Upper lobe of right lung (tissue), 1 donor: ENCODE results near the gene CYP21A2. TPM values are rescaled to one million over a fixed set of nuclear protein-coding genes. Genes with fewer than 3 reads are reported as not detected.

Source experiments
- ATAC-seq: fragments of 200-7000 bp; cut with Tn5 transposase; one replicate; pipeline ENCODE4 v1.9.1; 2020; ENCODE audit warnings: mild to moderate bottlenecking, moderate library complexity
- DNase-seq: peaks from one replicate; pipeline ENCODE4 v3.0.0-alpha.2; 2020
- H3K27ac ChIP-seq: fragments of 200-600 bp; one replicate; pipeline ENCODE4 v1.8.0; 2022
- H3K27me3 ChIP-seq: fragments of 200-600 bp; one replicate; pipeline ENCODE4 v1.8.0; 2022; ENCODE audit warnings: mild to moderate bottlenecking
- H3K36me3 ChIP-seq: fragments of 200-600 bp; one replicate; pipeline ENCODE4 v1.8.0; 2022
- H3K4me1 ChIP-seq: fragments of 200-600 bp; one replicate; pipeline ENCODE4 v1.8.0; 2022
- H3K4me3 ChIP-seq: fragments of 200-600 bp; one replicate; pipeline ENCODE4 v1.8.0; 2022; ENCODE audit warnings: mild to moderate bottlenecking
- H3K9me3 ChIP-seq: fragments of 200-600 bp; one replicate; pipeline ENCODE4 v1.8.0; 2022
- CTCF ChIP-seq: fragments of 200-600 bp; IDR thresholded peaks from one replicate; pipeline ENCODE4 v1.8.0; 2022; ENCODE audit warnings: antibody characterized with exemption
- intact Hi-C: fragments of 100-400 bp; cut with DNase I; formaldehyde crosslinking; loops from one replicate; pipeline ENCODE4 v1.11.0; 2022
- total RNA-seq: library from RNA; stranded (reverse); fragmentation: NEBNext Ultra II Directional; extraction: Animal tissue kit (Norgen Biotek cat#: 25700); gene quantifications from one replicate; pipeline ENCODE4 v1.2.1, GENCODE V29; 2021
- donor health status: DM: no; HTN: yes; CAD: no; lungs with severe emphysema.

The CYP21A2 gene
- total RNA-seq, 1 donor from 2014 or later, result 0.61 TPM

- DNase-seq (no peak), ATAC-seq (no peak)
- no peaks in the 10 kb centered on the region for H3K27me3 ChIP-seq
- H3K4me3 ChIP-seq, result no peak overlapping the region
- TF ChIP-seq CTCF, result no peak
- intact Hi-C loops, result no loop called here
- H3K4me1 ChIP-seq, result peaks cover 24% of the 10 kb centered on the region
- H3K27ac ChIP-seq, result peak overlapping the region; percentile 65
- peaks cover 23% of the 10 kb centered on the region for H3K36me3 ChIP-seq
- no peaks in the 10 kb centered on the region for H3K9me3 ChIP-seq
These were observed 47.7 kb downstream of the CYP21A2 start for GRCh38 chr6:32085759-32086459.

- H3K27me3 ChIP-seq, result no peaks in the 10 kb centered on the region
- no peak for DNase-seq
- intact Hi-C loops, result no loop called here
- peak; percentile 16 for ATAC-seq
- H3K4me3 ChIP-seq, result no peak overlapping the region
- H3K27ac ChIP-seq, result peak overlapping the region; percentile 65
- H3K36me3 ChIP-seq, result peaks cover 28% of the 10 kb centered on the region
- no peaks in the 10 kb centered on the region for H3K9me3 ChIP-seq
- no peak for TF ChIP-seq CTCF
- H3K4me1 ChIP-seq, result peaks cover 30% of the 10 kb centered on the region
These were observed 48.7 kb downstream of the CYP21A2 start for GRCh38 chr6:32086661-32087573.

- peak; percentile 91 for DNase-seq
- H3K4me3 ChIP-seq, result no peak overlapping the region
- peak; percentile 87 for ATAC-seq
- H3K36me3 ChIP-seq, result peaks cover 27% of the 10 kb centered on the region
- TF ChIP-seq CTCF, result peak; percentile 56
- no peaks in the 10 kb centered on the region for H3K9me3 ChIP-seq
- intact Hi-C loops, result no loop called here
- no peaks in the 10 kb centered on the region for H3K27me3 ChIP-seq
- H3K4me1 ChIP-seq, result peaks cover 34% of the 10 kb centered on the region
- H3K27ac ChIP-seq, result peak overlapping the region; percentile 55
These were observed 49.6 kb downstream of the CYP21A2 start for GRCh38 chr6:32087574-32088486.

GRCh38 chr6:32088487-32089049 is 50.4 kb downstream of the CYP21A2 start:
- no peak for TF ChIP-seq CTCF
- peaks cover 26% of the 10 kb centered on the region for H3K36me3 ChIP-seq
- no peak overlapping the region for H3K4me3 ChIP-seq
- DNase-seq (no peak), ATAC-seq (no peak)
- intact Hi-C loops, result no loop called here
- peak overlapping the region; percentile 55 for H3K27ac ChIP-seq
- H3K27me3 ChIP-seq, result no peaks in the 10 kb centered on the region
- H3K9me3 ChIP-seq, result no peaks in the 10 kb centered on the region
- H3K4me1 ChIP-seq, result peaks cover 35% of the 10 kb centered on the region
